Measurements from ENCODE around the gene CDH26.

Gene CDH26

GRCh38 chr20:60008130-60008808, 50.0 kb downstream of the CDH26 start:
- DNase-seq (ENCODE audit: low read depth in 2 of 2): no peak
- TF ChIP-seq CTCF (IDR thresholded peaks at IDR 0.05; ENCODE audit: low read depth, low read length): no peak

GRCh38 chr20:60009318-60009717, 51.1 kb downstream of the CDH26 start:
- no peak for TF ChIP-seq CTCF (IDR thresholded peaks at IDR 0.05; ENCODE audit: low read depth, low read length)
- no peak for DNase-seq (ENCODE audit: low read depth in 2 of 2)
- no peak overlapping the region for H3K4me3 ChIP-seq (replicated peaks in 1 of 2; ENCODE audit: low read depth in 2 of 2, low read length in 2 of 2)

More at GRCh38 chr20:60008130-60008808, 50.0 kb downstream of the CDH26 start:
- no peak overlapping the region for H3K4me3 ChIP-seq (replicated peaks in 1 of 2; ENCODE audit: low read depth in 2 of 2, low read length in 2 of 2)

GRCh38 chr20:60009826-60010616, 51.8 kb downstream of the CDH26 start:
- no peak for DNase-seq (ENCODE audit: low read depth in 2 of 2)
- TF ChIP-seq CTCF (IDR thresholded peaks at IDR 0.05; ENCODE audit: low read depth, low read length): no peak
- no peak overlapping the region for H3K4me3 ChIP-seq (replicated peaks in 1 of 2; ENCODE audit: low read depth in 2 of 2, low read length in 2 of 2)

- TF ChIP-seq CTCF (IDR thresholded peaks at IDR 0.05; ENCODE audit: low read depth, low read length): no peak
- H3K4me3 ChIP-seq (replicated peaks in 1 of 2; ENCODE audit: low read depth in 2 of 2, low read length in 2 of 2): no peak overlapping the region
Measured at GRCh38 chr20:60010689-60011458, 52.7 kb downstream of the CDH26 start.

GRCh38 chr20:60011512-60012507, 53.6 kb downstream of the CDH26 start:
- TF ChIP-seq CTCF (IDR thresholded peaks at IDR 0.05; ENCODE audit: low read depth, low read length): no peak
- no peak for DNase-seq (ENCODE audit: low read depth in 2 of 2)
- H3K4me3 ChIP-seq (replicated peaks in 1 of 2; ENCODE audit: low read depth in 2 of 2, low read length in 2 of 2): no peak overlapping the region

More at GRCh38 chr20:60010689-60011458, 52.7 kb downstream of the CDH26 start:
- no peak for DNase-seq (ENCODE audit: low read depth in 2 of 2)
